Small intestine (tissue), 7 donors: Measurements from ENCODE around the gene SH3RF1. TPM values are rescaled to one million over a fixed set of nuclear protein-coding genes. Genes with fewer than 3 reads are reported as not detected.
A peak's percentile ranks its signal among the peaks of the same experiment; 100 is the strongest.

Experiments used
- DNase-seq, 2 donors: peaks; one replicate each; pipeline versions ENCODE4 v3.0.0 to v3.0.0-alpha.2; 2013
- FAIRE-seq: peaks from 2 replicates; lab custom pipeline; 2012; peaks lifted over from hg19 to GRCh38; lab: Jason Lieb, UNC
- H3K27ac ChIP-seq, 3 donors: one replicate each; pipeline ENCODE4 v1.5.1; 2013; ENCODE audit warnings: low read length in 2 of 3, mild to moderate bottlenecking in 2 of 3, control low read depth in 1 of 3, inconsistent platforms in 1 of 3, low read depth in 1 of 3, moderate library complexity in 1 of 3
- H3K27me3 ChIP-seq, 3 donors: one replicate each; pipeline ENCODE4 v1.6.1; 2013; ENCODE audit warnings: low read length in 3 of 3, inconsistent platforms in 1 of 3; ENCODE audit not compliant: control insufficient read depth in 3 of 3, insufficient read depth in 3 of 3
- H3K36me3 ChIP-seq, 3 donors: one replicate each; pipeline ENCODE4 v1.6.1; 2013; ENCODE audit warnings: low read length in 3 of 3, inconsistent platforms in 1 of 3, low read depth in 1 of 3, mild to moderate bottlenecking in 1 of 3, moderate library complexity in 1 of 3; ENCODE audit not compliant: control insufficient read depth in 3 of 3, insufficient read depth in 2 of 3
- H3K4me1 ChIP-seq, 3 donors: one replicate each; pipeline ENCODE4 v1.6.1; 2013; ENCODE audit warnings: low read length in 2 of 3, inconsistent platforms in 1 of 3, low read depth in 1 of 3, mild to moderate bottlenecking in 1 of 3, moderate library complexity in 1 of 3; ENCODE audit not compliant: control insufficient read depth in 3 of 3, insufficient read depth in 2 of 3
- H3K4me3 ChIP-seq, 3 donors: one replicate each; pipeline ENCODE4 v1.5.1; 2013; ENCODE audit warnings: low read length in 3 of 3, control low read depth in 1 of 3, inconsistent platforms in 1 of 3, low read depth in 1 of 3, mild to moderate bottlenecking in 1 of 3, moderate library complexity in 1 of 3
- H3K9me3 ChIP-seq, 2 donors: one replicate each; pipeline ENCODE4 v1.6.1; 2013; ENCODE audit warnings: low read depth in 1 of 2, low read length in 1 of 2; ENCODE audit not compliant: control insufficient read depth in 2 of 2, insufficient read depth in 1 of 2
- WGBS, 3 donors: extraction: QIAGEN DNeasy Blood & Tissue Kit; methylation state at CpG; one replicate each; pipeline ENCODE4 v1.1.7; 2013; 5-methylcytosine and 5-hydroxymethylcytosine counted together
- polyA plus RNA-seq, 4 donors: library from polyadenylated mRNA; stranded (reverse) in 3 of 4; unstranded in 1 of 4; fragments of 200-250 nt in 3 of 4; fragments of 120-200 nt in 1 of 4; gene quantifications; one replicate each; pipeline versions ENCODE4 v1.2.1 to v1.2.3, GENCODE V29; 2013
- donor health status: healthy with polysubstance abuse.
- donor health status: control.
- donor health status: control.
- donor health status: Bipolar disorder and iron deficiency.
- donor health status: healthy.

Gene SH3RF1
- polyA plus RNA-seq, 4 donors, result 10.7 to 35.6 (median 11.5) TPM

- 66 to 91% (median 81%) methylated on average over 4 of the region's 4 CpGs for WGBS, 3 donors
- Histone ChIP-seq H3K4me3 (no peak overlapping the region), H3K27me3 (no peaks in the 10 kb centered on the region), H3K4me1 (peaks cover 0 to 6% (median 4%) of the 10 kb centered on the region in 3 donors), H3K9me3 (no peaks in the 10 kb centered on the region), H3K36me3 (peaks cover 4 to 15% (median 6%) of the 10 kb centered on the region in 3 donors), H3K27ac (no peak overlapping the region)
- DNase-seq (peak in 1 of 2 donors; percentile 58), FAIRE-seq (no peak)
These were observed 131.7 kb downstream of the SH3RF1 start for GRCh38 chr4:169139021-169139420.

GRCh38 chr4:169137558-169137920 lies 133.2 kb downstream of the SH3RF1 start:
- Histone ChIP-seq H3K27ac (no peak overlapping the region), H3K4me3 (no peak overlapping the region), H3K36me3 (peaks cover 4 to 21% (median 6%) of the 10 kb centered on the region in 3 donors), H3K27me3 (no peaks in the 10 kb centered on the region), H3K9me3 (no peaks in the 10 kb centered on the region), H3K4me1 (peaks cover 0 to 6% (median 4%) of the 10 kb centered on the region in 3 donors)
- WGBS, 3 donors, result 75 to 88% (median 80%) methylated on average over 2 of the region's 2 CpGs
- DNase-seq (no peak), FAIRE-seq (no peak)

- H3K36me3 ChIP-seq, result peaks cover 4 to 23% (median 9%) of the 10 kb centered on the region in 3 donors
- H3K27ac ChIP-seq, result no peak overlapping the region
- WGBS, 3 donors, result 49 to 63% (median 57%) methylated on average over 3 of the region's 3 CpGs
- H3K4me1 ChIP-seq, result peaks cover 0 to 6% (median 4%) of the 10 kb centered on the region in 3 donors
- no peak for FAIRE-seq
- no peaks in the 10 kb centered on the region for H3K9me3 ChIP-seq
- H3K4me3 ChIP-seq, result no peak overlapping the region
- H3K27me3 ChIP-seq, result no peaks in the 10 kb centered on the region
- peak in 1 of 2 donors; percentile 19 for DNase-seq
These were observed 133.8 kb downstream of the SH3RF1 start for GRCh38 chr4:169136796-169137557.

- 85 to 95% (median 89%) methylated on average over 7 of the region's 7 CpGs for WGBS, 3 donors
- FAIRE-seq (no peak), DNase-seq (no peak)
- Histone ChIP-seq H3K4me1 (peaks cover 0 to 6% (median 4%) of the 10 kb centered on the region in 3 donors), H3K27me3 (no peaks in the 10 kb centered on the region), H3K27ac (no peak overlapping the region), H3K9me3 (no peaks in the 10 kb centered on the region), H3K4me3 (no peak overlapping the region), H3K36me3 (peaks cover 7 to 20% (median 10%) of the 10 kb centered on the region in 3 donors)
These were observed 134.4 kb downstream of the SH3RF1 start for GRCh38 chr4:169136330-169136729.

- 76 to 77% (median 77%) methylated on average over 2 of the region's 2 CpGs for whole genome bisulfite sequencing, 3 donors
- peaks cover 0 to 6% (median 4%) of the 10 kb centered on the region in 3 donors for H3K4me1 ChIP-seq
- H3K4me3 ChIP-seq, result no peak overlapping the region
- H3K27me3 ChIP-seq, result no peaks in the 10 kb centered on the region
- DNase-seq, result no peak
- H3K36me3 ChIP-seq, result peaks cover 7 to 20% (median 12%) of the 10 kb centered on the region in 3 donors
- no peak overlapping the region for H3K27ac ChIP-seq
- no peaks in the 10 kb centered on the region for H3K9me3 ChIP-seq
- FAIRE-seq, result no peak
These were observed 135.0 kb downstream of the SH3RF1 start for GRCh38 chr4:169135776-169136175.

- FAIRE-seq, result no peak
- Histone ChIP-seq H3K4me3 (no peak overlapping the region), H3K4me1 (peaks cover 0 to 6% (median 4%) of the 10 kb centered on the region in 3 donors), H3K9me3 (no peaks in the 10 kb centered on the region), H3K27me3 (no peaks in the 10 kb centered on the region), H3K27ac (no peak overlapping the region), H3K36me3 (peaks cover 13 to 24% (median 15%) of the 10 kb centered on the region in 3 donors)
- DNase-seq, result no peak
- 54 to 72% (median 57%) methylated on average over 3 of the region's 3 CpGs for WGBS, 3 donors
These were observed 136.8 kb downstream of the SH3RF1 start for GRCh38 chr4:169133932-169134331.

- Histone ChIP-seq H3K27ac (no peak overlapping the region), H3K36me3 (peaks cover 14 to 27% (median 17%) of the 10 kb centered on the region in 3 donors), H3K4me1 (peaks cover 0 to 2% (median 0%) of the 10 kb centered on the region in 3 donors), H3K27me3 (no peaks in the 10 kb centered on the region), H3K4me3 (no peak overlapping the region), H3K9me3 (no peaks in the 10 kb centered on the region)
- FAIRE-seq (no peak), DNase-seq (no peak)
- WGBS, 3 donors, result 94 to 96% (median 95%) methylated on average over 3 of the region's 3 CpGs
These were observed 138.0 kb downstream of the SH3RF1 start for GRCh38 chr4:169132561-169133305.

- peaks cover 14 to 27% (median 17%) of the 10 kb centered on the region in 3 donors for H3K36me3 ChIP-seq
- FAIRE-seq (no peak), DNase-seq (no peak)
- H3K9me3 ChIP-seq, result no peaks in the 10 kb centered on the region
- H3K4me1 ChIP-seq, result no peaks in the 10 kb centered on the region
- 93 to 94% (median 94%) methylated on average over 9 of the region's 9 CpGs for WGBS, 3 donors
- no peak overlapping the region for H3K27ac ChIP-seq
- H3K27me3 ChIP-seq, result no peaks in the 10 kb centered on the region
- no peak overlapping the region for H3K4me3 ChIP-seq
These were observed 139.1 kb downstream of the SH3RF1 start for GRCh38 chr4:169131556-169132208.
